Limb (tissue), 2 donors: ENCODE results near the gene TARBP2.

ENCODE experiments used
- DNase-seq, 2 donors: peaks; one replicate each; pipeline ENCODE4 v3.0.0-alpha.2; 2016; ENCODE audit errors: extremely low spot score in 2 of 2

Gene TARBP2

DNA sequence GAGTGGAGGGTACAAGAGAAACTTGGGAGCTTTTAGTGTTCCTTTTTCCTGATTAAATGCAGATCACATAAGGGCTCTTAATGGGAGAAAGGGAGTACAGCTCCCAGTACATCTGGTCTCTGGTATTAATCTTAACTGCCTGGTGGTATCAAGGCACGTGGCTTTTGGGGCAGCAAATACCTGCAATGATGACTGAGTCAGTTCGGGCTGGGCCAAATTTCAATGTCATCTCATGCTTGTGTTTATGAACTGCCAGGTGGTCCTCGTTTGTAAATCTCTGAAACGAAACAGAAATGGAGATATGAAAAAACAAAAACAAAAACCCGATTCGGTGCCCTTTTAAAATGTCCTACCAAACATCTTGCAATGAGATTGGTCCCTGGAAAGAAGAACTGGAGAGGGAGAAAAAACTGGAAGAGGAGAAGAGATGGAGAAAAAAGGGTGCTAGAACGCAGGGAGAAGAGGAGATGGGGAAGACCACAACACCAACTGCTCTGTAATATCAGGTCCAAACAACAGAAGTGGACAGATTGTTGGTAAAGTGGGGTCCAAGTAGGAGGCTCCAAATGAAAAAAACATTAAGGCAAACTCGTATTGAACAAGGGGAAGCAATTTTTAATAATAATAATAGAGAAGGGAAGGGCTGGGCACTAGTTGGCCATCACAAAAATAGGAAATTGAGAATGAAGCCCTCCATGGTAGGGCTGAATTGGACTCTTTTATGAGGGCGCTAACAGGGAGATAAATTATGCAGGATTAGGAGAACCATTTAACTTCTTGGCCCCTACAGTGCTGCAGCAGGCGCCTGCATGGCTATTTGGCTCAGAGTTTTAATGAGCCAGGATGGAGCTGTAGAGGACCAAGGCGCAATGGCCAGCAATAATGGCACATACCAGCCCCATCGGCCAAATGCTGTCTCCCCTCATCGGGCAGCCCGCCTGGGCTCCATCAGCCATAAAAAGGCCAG lies 51.6 kb downstream of the TARBP2 start:
- no peak for DNase-seq
